C4-2B (cell line): ENCODE data around the gene MAP7D1.

Experiments
- ZFX ChIP-seq: fragments of 450-650 bp; IDR thresholded peaks from 2 replicates; pipeline ENCODE4 v1.6.1; 2017
- TF ChIP-seq, protein P1 (sequence below): fragments of 450-650 bp; conservative IDR thresholded peaks from 2 replicates; pipeline ENCODE4 v1.5.1; 2017; ENCODE audit warnings: mild to moderate bottlenecking

DNA sequence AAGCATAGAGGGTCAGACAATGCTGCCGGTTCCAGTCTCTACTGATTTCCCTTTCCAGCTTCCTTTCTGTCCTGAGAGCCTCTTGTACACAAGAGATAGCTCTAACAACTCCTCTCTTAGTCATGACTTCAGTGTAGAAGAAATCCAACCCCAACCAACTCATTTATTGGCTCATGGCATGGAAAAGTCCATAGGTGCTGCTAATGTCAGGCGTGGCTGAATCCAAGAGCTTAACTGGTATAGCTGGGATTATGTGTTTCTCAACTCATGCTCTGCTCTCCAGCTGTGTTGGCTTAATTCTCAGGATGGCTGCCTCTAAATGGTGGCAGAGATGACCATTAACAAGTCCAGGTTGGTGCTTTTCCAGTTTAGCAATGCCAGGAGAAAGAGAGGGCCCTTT is 55.9 kb downstream of the MAP7D1 start:
- TF ChIP-seq, protein P1, sequence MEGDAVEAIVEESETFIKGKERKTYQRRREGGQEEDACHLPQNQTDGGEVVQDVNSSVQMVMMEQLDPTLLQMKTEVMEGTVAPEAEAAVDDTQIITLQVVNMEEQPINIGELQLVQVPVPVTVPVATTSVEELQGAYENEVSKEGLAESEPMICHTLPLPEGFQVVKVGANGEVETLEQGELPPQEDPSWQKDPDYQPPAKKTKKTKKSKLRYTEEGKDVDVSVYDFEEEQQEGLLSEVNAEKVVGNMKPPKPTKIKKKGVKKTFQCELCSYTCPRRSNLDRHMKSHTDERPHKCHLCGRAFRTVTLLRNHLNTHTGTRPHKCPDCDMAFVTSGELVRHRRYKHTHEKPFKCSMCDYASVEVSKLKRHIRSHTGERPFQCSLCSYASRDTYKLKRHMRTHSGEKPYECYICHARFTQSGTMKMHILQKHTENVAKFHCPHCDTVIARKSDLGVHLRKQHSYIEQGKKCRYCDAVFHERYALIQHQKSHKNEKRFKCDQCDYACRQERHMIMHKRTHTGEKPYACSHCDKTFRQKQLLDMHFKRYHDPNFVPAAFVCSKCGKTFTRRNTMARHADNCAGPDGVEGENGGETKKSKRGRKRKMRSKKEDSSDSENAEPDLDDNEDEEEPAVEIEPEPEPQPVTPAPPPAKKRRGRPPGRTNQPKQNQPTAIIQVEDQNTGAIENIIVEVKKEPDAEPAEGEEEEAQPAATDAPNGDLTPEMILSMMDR: no peak
- no peak for TF ChIP-seq ZFX
